Neuronal stem cell (in vitro differentiated cells): ENCODE data around the gene PARN.
A peak's percentile ranks its signal among the peaks of the same experiment; 100 is the strongest.

Experiments
- DNase-seq: peaks from one replicate; pipeline ENCODE4 v3.0.0-alpha.2; 2013; ENCODE audit warnings: low spot score
- H2AFZ ChIP-seq: one replicate; pipeline ENCODE4 v1.6.1; 2013; ENCODE audit warnings: mild to moderate bottlenecking, low read length, inconsistent platforms
- H2AK5ac ChIP-seq: 2 replicates; pipeline ENCODE4 v1.6.1; 2013; ENCODE audit warnings: low read depth, mild to moderate bottlenecking, inconsistent platforms, low read length, moderate library complexity, mixed read lengths
- H2BK120ac ChIP-seq: 2 replicates; pipeline ENCODE4 v1.6.1; 2013; ENCODE audit warnings: low read depth, mild to moderate bottlenecking, inconsistent platforms, low read length, moderate library complexity, mixed read lengths
- H2BK12ac ChIP-seq: one replicate; pipeline ENCODE4 v1.6.1; 2013; ENCODE audit warnings: low read length, inconsistent platforms
- H2BK15ac ChIP-seq: 2 replicates; pipeline ENCODE4 v1.6.1; 2013; ENCODE audit warnings: mild to moderate bottlenecking, low read length, inconsistent platforms, mixed read lengths
- H2BK5ac ChIP-seq: one replicate; pipeline ENCODE4 v1.6.1; 2013; ENCODE audit warnings: inconsistent platforms, mild to moderate bottlenecking, low read length, moderate library complexity
- H3K14ac ChIP-seq: one replicate; pipeline ENCODE4 v1.6.1; 2013; ENCODE audit warnings: low read length, inconsistent platforms
- H3K18ac ChIP-seq: 2 replicates; pipeline ENCODE4 v1.6.1; 2013; ENCODE audit warnings: low read length, inconsistent platforms
- H3K23ac ChIP-seq: 2 replicates; pipeline ENCODE4 v1.6.1; 2013; ENCODE audit warnings: low read depth, mild to moderate bottlenecking, mixed read lengths, low read length, inconsistent platforms; ENCODE audit not compliant: poor library complexity
- H3K27ac ChIP-seq: replicated peaks from 3 replicates; pipeline ENCODE4 v1.5.1; 2013; ENCODE audit warnings: low read length, inconsistent platforms
- H3K27me3 ChIP-seq, 3 experiments: 2 replicates each; pipeline ENCODE4 v1.6.1; 2013; ENCODE audit warnings: low read length in 3 of 3, mild to moderate bottlenecking in 2 of 3, inconsistent platforms in 1 of 3, low read depth in 1 of 3, mixed read lengths in 1 of 3, moderate library complexity in 1 of 3; ENCODE audit not compliant: control insufficient read depth in 3 of 3, insufficient read depth in 3 of 3
- H3K36me3 ChIP-seq, 2 donors: replicated peaks in 1 of 2; 2 replicates each; pipeline ENCODE4 v1.6.1; 2013; ENCODE audit warnings: low read length in 2 of 2; ENCODE audit not compliant: control insufficient read depth in 2 of 2, insufficient read depth in 2 of 2
- H3K4ac ChIP-seq: 2 replicates; pipeline ENCODE4 v1.6.1; 2013; ENCODE audit warnings: inconsistent platforms, mild to moderate bottlenecking, low read length, moderate library complexity
- H3K4me1 ChIP-seq, 2 donors: 1 replicate in 1 of 2; 2 replicates in 1 of 2; pipeline ENCODE4 v1.6.1; 2013; ENCODE audit warnings: low read length in 2 of 2, low read depth in 1 of 2; ENCODE audit not compliant: control insufficient read depth in 2 of 2, insufficient read depth in 1 of 2
- H3K4me2 ChIP-seq: one replicate; pipeline ENCODE4 v1.6.1; 2013; ENCODE audit warnings: mild to moderate bottlenecking, low read length, inconsistent platforms; ENCODE audit not compliant: insufficient read depth, poor library complexity, severe bottlenecking
- H3K4me3 ChIP-seq, 2 donors: 2 replicates each; pipeline ENCODE4 v1.5.1; 2013; ENCODE audit warnings: low read length in 2 of 2, mild to moderate bottlenecking in 2 of 2, inconsistent platforms in 1 of 2, moderate library complexity in 1 of 2
- H3K79me1 ChIP-seq: one replicate; pipeline ENCODE4 v1.6.1; 2013; ENCODE audit warnings: low read depth, mild to moderate bottlenecking, inconsistent platforms, low read length, moderate library complexity
- H3K9ac ChIP-seq: one replicate; pipeline ENCODE4 v1.6.1; 2013; ENCODE audit warnings: mild to moderate bottlenecking, low read depth, low read length, inconsistent platforms; ENCODE audit not compliant: poor library complexity
- H3K9me3 ChIP-seq, 2 donors: replicated peaks in 1 of 2; 2 replicates each; pipeline versions ENCODE3 to v1.6.1; 2013; ENCODE audit warnings: low read length in 2 of 2, mild to moderate bottlenecking in 2 of 2, inconsistent platforms in 1 of 2, low read depth in 1 of 2, mixed read lengths in 1 of 2, moderate library complexity in 1 of 2; ENCODE audit not compliant: control insufficient read depth in 2 of 2, insufficient read depth in 1 of 2
- H4K8ac ChIP-seq: one replicate; pipeline ENCODE4 v1.6.1; 2013; ENCODE audit warnings: low read depth, mild to moderate bottlenecking, inconsistent platforms, low read length, moderate library complexity
- H4K91ac ChIP-seq: one replicate; pipeline ENCODE4 v1.6.1; 2013; ENCODE audit warnings: low read length, low read depth, mild to moderate bottlenecking, inconsistent platforms; ENCODE audit not compliant: poor library complexity
- WGBS, 2 donors: extraction: QIAGEN DNeasy Blood & Tissue Kit; methylation state at CpG; one replicate each; pipeline ENCODE4 v1.1.7; 2013; ENCODE audit warnings: missing lambda C conversion rate in 2 of 2, mixed read lengths in 1 of 2; ENCODE audit not compliant: insufficient read length in 2 of 2, insufficient replicate concordance in 1 of 2; ENCODE audit errors: extremely low coverage in 2 of 2; 5-methylcytosine and 5-hydroxymethylcytosine counted together

PARN gene

GRCh38 chr16:14676633-14677032 lies 46.6 kb upstream of the PARN start:
- Histone ChIP-seq H3K4me2 (no peak overlapping the region), H3K27ac (no peak overlapping the region), H2AFZ (no peak overlapping the region), H3K4me3 (no peak overlapping the region), H2BK12ac (no peak overlapping the region), H2BK120ac (no peak overlapping the region), H3K36me3 (no peaks in the 10 kb centered on the region), H3K23ac (no peak overlapping the region), H3K79me1 (no peaks in the 10 kb centered on the region), H3K9ac (no peak overlapping the region), H2BK15ac (no peak overlapping the region), H3K4ac (no peak overlapping the region), H2AK5ac (no peak overlapping the region), H2BK5ac (no peak overlapping the region), H4K8ac (no peak overlapping the region), H3K4me1 (no peaks in the 10 kb centered on the region), H3K18ac (no peak overlapping the region), H4K91ac (no peak overlapping the region), H3K14ac (no peak overlapping the region), H3K27me3 (no peaks in the 10 kb centered on the region), H3K9me3 (no peaks in the 10 kb centered on the region)
- no CpG with 5 or more reads among the region's 3 CpGs for WGBS, 2 donors
- DNase-seq: no peak

DNA sequence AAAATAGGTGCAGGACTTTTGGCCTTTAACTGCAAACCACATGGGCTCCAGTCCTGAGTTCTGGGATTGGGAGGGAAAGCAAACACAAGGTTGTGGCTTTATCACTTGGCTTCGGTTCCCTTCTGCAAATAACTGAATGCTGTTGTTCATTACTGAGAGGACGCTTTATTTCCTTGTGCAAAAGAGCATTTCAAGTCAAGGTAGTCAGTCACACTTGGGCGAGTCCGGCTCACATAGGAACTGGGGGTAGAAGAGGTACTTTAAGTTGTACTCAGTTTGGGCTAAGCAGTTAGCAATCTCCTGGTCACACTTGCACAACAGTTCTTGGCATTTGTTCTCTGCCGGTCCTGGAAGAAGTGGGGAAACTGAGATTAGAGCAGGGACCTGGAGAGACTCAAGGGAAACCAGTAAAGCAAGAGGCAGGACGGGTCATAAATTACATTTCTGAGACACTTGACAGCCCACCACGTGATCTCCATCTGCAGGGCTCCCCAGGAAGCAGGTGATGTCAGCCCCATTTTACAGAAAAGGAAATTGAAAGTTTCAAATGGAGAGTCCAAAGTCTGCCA lies 42.4 kb upstream of the PARN start:
- no peak overlapping the region for H4K91ac ChIP-seq
- H2AK5ac ChIP-seq: no peak overlapping the region
- no peak overlapping the region for H3K27ac ChIP-seq
- no peak overlapping the region for H3K9ac ChIP-seq
- H3K4me2 ChIP-seq: no peak overlapping the region
- H4K8ac ChIP-seq: no peak overlapping the region
- no peak overlapping the region for H2BK120ac ChIP-seq
- H3K4me1 ChIP-seq: no peaks in the 10 kb centered on the region
- H3K4me3 ChIP-seq: no peak overlapping the region
- no CpG with 5 or more reads among the region's 7 CpGs for WGBS, 2 donors
- H2BK12ac ChIP-seq: no peak overlapping the region
- H3K4ac ChIP-seq: no peak overlapping the region
- no peak overlapping the region for H2BK5ac ChIP-seq
- no peaks in the 10 kb centered on the region for H3K27me3 ChIP-seq
- H3K36me3 ChIP-seq: peaks cover 5 to 22% of the 10 kb centered on the region in 2 donors
- H3K79me1 ChIP-seq: no peaks in the 10 kb centered on the region
- H3K23ac ChIP-seq: no peak overlapping the region
- H2AFZ ChIP-seq: no peak overlapping the region
- no peak overlapping the region for H3K18ac ChIP-seq
- no peak overlapping the region for H2BK15ac ChIP-seq
- H3K14ac ChIP-seq: no peak overlapping the region
- H3K9me3 ChIP-seq: no peaks in the 10 kb centered on the region
- DNase-seq: no peak

GRCh38 chr16:14669776-14670175 lies 39.7 kb upstream of the PARN start:
- Histone ChIP-seq H4K8ac (no peak overlapping the region), H3K36me3 (peaks cover 16 to 49% of the 10 kb centered on the region in 2 donors), H3K9ac (no peak overlapping the region), H3K18ac (no peak overlapping the region), H3K27ac (no peak overlapping the region), H3K14ac (no peak overlapping the region), H3K4ac (no peak overlapping the region), H3K23ac (peak overlapping the region; percentile 44), H3K4me2 (no peak overlapping the region), H2BK120ac (no peak overlapping the region), H3K4me1 (no peaks in the 10 kb centered on the region), H3K9me3 (no peaks in the 10 kb centered on the region), H2BK12ac (no peak overlapping the region), H3K27me3 (no peaks in the 10 kb centered on the region), H2BK5ac (no peak overlapping the region), H2BK15ac (no peak overlapping the region), H3K4me3 (no peak overlapping the region), H4K91ac (no peak overlapping the region), H2AK5ac (no peak overlapping the region), H2AFZ (no peak overlapping the region), H3K79me1 (no peaks in the 10 kb centered on the region)
- no CpG with 5 or more reads among the region's 4 CpGs for WGBS, 2 donors
- DNase-seq: no peak

- no peak overlapping the region for H4K8ac ChIP-seq
- no peaks in the 10 kb centered on the region for H3K79me1 ChIP-seq
- no peak overlapping the region for H3K9ac ChIP-seq
- H2AFZ ChIP-seq: no peak overlapping the region
- no peaks in the 10 kb centered on the region for H3K4me1 ChIP-seq
- no peak overlapping the region for H4K91ac ChIP-seq
- H2BK15ac ChIP-seq: no peak overlapping the region
- H3K27ac ChIP-seq: no peak overlapping the region
- no peak overlapping the region for H3K4ac ChIP-seq
- H3K9me3 ChIP-seq: no peaks in the 10 kb centered on the region
- DNase-seq: no peak
- H2BK5ac ChIP-seq: no peak overlapping the region
- H3K23ac ChIP-seq: no peak overlapping the region
- H3K27me3 ChIP-seq: no peaks in the 10 kb centered on the region
- no peak overlapping the region for H2BK12ac ChIP-seq
- no CpG with 5 or more reads among the region's 7 CpGs for WGBS, 2 donors
- H2BK120ac ChIP-seq: no peak overlapping the region
- no peak overlapping the region for H3K4me3 ChIP-seq
- H3K18ac ChIP-seq: no peak overlapping the region
- H3K36me3 ChIP-seq: peaks cover 22 to 60% of the 10 kb centered on the region in 2 donors
- H3K14ac ChIP-seq: no peak overlapping the region
- no peak overlapping the region for H2AK5ac ChIP-seq
- no peak overlapping the region for H3K4me2 ChIP-seq
Measured at GRCh38 chr16:14668556-14669223, 38.6 kb upstream of the PARN start.
